ENCODE measurements around the gene SHC3.

- TF ChIP-seq CTCF (conservative IDR thresholded peaks at IDR 0.05; ENCODE audit: low read depth, low read length) (no peak), EZH2 (IDR thresholded peaks at IDR 0.05; ENCODE audit: low read length, unreplicated experiment) (no peak)
These were observed 99.8 kb downstream of the SHC3 start for GRCh38 chr9:89078860-89079259.
